Iris pigment epithelial cell (primary cell): ENCODE results near the gene TRNP1.

ENCODE experiments used
- DNase-seq: peaks from one replicate; pipeline ENCODE4 v3.0.0-alpha.2; 2011; ENCODE audit warnings: low read depth

The TRNP1 gene

GRCh38 chr1:27001570-27002360 is 8.3 kb downstream of the TRNP1 start:
- DNase-seq: no peak

DNA sequence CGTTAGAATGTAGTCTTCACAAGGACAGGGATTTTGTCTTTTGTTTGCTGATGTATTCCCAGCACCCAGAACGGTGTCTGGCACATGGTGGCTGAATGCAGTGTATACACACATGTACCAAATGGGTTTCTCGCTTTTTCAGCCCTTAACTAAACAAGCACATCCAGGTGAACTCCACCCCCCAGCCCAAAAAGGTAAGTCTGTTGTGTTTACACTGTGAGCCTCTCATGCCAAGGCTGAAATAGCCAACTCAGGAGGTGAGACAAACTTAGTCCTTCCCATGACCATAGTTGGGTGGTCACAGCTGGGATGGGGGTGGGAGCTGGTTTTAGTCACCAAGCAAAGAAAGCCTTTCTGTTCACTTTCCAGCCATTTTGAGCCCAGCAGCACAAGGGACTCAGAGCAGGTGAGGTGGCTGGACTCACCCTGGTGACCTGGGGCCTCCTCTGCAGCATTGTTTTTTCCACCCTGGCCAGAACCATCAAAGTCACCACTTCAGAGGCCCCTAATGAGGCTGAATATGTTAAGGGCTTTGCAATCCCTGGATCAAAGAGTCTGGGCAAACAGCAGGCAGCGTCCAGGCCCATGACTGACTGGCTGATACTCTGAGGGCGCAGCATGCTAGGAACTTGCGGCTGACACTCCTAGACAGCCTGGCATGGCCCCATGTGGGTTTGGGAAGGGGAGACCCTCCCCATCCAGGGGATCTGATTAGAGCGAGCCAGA is 10.4 kb downstream of the TRNP1 start:
- DNase-seq: no peak

- DNase-seq: peak; percentile 67
These were observed 11.1 kb downstream of the TRNP1 start for GRCh38 chr1:27004471-27005165.

DNA sequence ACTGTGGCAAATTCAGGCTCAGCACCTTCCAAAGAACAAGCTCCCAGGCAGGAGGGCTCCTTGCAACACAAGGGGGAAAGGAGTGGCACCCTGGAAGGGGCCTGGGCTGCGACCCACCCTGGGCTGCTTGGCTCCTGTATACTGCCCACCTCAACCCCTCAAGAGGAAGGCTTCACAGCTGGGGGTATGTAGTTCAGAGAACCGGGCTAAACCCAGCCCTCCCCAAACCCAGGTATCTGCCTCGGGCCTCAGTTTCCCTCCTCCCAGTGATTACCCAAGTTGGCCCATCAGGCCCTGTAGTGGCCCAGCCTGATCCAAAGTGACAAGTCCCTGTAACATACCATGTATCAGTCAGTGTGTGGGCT is 11.7 kb downstream of the TRNP1 start:
- DNase-seq: no peak

- DNase-seq: no peak
These were observed 12.4 kb downstream of the TRNP1 start for GRCh38 chr1:27005648-27006496.

DNA sequence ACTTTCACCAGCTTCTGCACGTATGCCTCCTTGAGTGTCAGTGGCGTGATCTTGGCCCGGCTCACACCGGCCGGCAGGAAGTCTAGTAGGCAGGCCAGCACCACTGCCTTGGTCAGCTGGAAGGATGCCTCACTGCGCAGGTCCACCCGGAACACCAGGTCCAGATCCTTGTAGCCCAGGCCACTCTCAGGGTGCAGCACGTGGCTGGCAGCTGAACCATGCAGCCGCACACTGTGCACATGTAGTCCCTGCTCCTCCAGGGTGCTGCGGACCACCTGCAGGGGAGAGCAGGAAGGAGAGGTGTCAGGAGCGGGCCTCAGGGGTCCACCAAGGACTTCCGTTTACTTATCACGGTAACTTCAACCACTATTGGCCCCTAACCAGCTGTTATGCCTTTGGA is 13.2 kb downstream of the TRNP1 start:
- no peak for DNase-seq

DNA sequence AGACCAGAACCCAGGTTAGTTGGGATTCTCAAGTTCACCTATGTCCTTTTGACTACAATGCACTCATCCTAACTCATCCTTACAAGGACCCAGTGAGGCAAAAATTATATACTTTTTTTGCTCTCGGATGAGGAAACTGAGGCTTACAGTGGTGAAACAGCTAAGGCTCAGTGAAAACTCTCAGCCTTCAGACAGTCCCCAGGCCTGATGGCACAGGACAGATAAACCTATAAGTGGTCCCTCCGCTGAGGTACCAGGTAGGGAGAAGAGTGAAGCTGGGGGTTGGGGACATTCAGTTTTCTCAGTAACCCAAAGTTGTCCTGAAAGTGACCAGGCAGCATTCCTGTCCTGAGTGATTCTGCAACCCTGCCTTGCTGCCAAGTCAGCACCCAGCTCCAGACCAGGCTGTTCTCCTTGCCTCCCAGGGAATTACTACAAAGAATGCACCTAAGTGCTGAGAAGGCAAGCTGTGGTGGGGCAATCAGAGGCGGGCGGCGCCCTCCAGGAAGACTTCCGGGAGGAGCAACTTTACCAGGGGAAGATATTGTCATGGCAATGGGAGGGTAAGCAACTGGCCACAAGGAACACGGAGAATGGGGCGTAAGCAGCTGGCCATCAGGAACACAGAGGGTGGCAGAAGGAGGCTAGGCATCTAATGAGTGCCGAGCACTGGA is 14.6 kb downstream of the TRNP1 start:
- DNase-seq: no peak

GRCh38 chr1:27009601-27010197 is 16.2 kb downstream of the TRNP1 start:
- DNase-seq: no peak

DNA sequence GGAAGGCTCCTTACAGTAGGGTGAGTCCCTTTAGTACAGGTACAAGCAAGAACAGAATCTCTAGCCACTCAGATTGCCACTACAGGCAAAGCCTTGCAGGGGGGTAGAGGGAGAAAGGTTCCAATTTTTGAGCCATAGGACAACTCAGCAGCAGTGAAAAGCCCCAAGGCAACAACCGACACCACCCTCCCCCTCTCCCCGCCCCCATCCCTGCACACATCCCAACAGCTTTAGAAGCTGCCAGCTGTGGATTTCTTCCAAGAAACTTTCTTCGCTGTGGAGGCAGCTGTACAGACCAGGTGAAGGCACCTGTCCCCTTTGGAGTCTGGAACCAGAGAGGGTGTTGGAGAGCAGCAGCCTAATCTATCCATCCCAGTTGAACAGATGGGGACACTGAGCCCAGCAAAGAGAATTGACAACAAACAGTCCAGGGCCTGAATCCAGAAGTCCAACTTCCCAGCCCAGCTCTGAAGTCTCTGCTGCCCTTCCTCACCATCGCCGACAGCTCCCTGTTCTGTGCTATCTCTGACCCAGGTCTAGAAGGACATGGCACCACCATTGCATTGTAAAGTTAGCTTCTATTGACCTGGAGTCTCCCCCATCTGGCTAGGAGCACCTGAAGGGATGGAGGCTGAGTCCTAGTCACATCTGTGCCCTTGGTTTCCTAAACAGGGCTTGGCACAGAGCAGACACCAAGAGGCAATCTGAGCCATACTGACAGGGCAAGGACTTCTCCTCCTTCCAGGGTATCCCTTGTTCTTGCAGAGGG is 16.9 kb downstream of the TRNP1 start:
- no peak for DNase-seq

DNA sequence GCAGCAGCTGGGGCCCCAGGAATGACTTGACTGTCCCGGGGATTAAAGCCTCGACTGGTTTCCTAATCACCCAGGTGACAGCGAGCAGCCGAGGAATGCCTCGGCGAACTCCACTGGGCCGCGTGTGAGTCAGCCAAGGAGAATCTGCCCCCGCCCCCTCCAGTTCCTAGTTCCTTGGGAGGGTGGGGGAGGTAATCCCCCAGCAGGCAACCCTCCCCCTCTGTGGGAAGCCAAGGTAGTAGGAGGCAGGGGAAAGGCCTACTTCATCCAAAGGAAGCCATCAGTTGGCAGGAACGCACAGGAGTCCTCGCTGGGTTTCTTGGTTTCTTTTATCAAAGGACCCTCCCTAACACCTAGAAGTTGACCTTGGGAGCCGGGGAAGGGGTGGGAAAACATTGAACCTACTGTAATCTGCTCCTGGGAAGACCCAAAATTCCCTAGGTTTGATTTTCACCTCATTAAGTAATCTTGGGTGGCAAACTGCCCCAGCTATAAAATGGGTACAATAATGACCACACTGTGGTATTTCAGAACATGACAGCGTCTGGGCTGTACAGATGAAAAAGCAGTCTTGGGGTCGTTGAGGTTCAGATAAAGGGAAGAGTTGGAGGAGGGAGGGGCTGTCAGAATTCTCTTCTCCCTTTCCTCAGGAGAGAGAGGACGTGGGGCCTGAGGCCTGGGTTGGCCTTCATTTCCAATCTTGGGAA is 17.7 kb downstream of the TRNP1 start:
- peak; percentile 91 for DNase-seq

DNA sequence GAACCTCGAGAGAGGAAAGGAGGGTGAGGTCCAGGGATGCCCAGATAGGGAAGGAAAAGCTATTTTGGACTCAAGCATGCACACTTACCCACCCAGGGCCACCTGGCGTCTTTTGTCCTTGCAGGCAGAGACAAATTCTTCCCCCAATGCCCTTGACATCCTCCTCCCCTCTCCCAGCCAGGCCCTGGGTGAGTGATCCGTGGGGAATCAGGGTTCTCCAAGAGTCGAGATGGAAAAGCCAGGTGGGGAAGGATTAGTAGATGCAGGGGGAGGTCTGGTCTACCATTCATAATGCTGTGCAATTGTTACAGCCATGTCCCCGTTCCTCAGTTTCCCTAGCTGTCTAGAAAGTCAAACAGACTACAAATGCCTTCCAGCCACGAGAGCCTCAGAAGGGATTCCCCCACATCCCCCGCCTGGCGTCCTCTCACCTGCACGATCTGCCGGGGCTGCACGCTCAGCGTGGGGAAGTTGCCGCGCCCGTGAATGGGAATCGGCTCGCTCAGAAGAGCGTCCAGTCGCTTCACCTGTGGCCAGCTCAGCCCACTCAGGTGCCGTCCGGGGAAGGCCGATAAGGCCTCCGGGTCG is 18.6 kb downstream of the TRNP1 start:
- DNase-seq: no peak

GRCh38 chr1:27015260-27015659 is 21.8 kb downstream of the TRNP1 start:
- no peak for DNase-seq

GRCh38 chr1:27016376-27016775 is 22.9 kb downstream of the TRNP1 start:
- DNase-seq: no peak

GRCh38 chr1:27017207-27017606 is 23.7 kb downstream of the TRNP1 start:
- DNase-seq: no peak

DNA sequence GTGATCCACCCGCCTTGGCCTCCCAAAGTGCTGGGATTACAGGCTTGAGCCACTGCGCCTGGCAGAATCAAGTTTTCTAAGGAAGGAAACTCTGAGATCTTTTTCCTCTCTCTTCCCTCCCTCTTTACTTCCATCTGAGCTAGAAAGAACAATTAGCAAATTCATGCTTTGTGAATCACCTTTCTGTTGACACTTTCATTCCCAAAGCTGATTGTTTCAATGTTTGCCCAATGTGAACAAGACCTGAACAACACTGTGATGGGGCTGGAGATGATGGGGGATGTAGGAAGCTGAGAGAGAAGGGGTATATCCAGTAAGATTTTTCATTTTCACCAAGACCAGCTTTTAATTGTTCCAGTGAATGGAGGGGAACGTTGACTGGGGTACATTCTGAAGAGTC is 24.8 kb downstream of the TRNP1 start:
- no peak for DNase-seq

GRCh38 chr1:27021354-27022031 is 28.0 kb downstream of the TRNP1 start:
- no peak for DNase-seq

- no peak for DNase-seq
These were observed 32.2 kb downstream of the TRNP1 start for GRCh38 chr1:27025718-27026117.
